Measurements from ENCODE around the gene ANTXR2.

ANTXR2 gene

DNA sequence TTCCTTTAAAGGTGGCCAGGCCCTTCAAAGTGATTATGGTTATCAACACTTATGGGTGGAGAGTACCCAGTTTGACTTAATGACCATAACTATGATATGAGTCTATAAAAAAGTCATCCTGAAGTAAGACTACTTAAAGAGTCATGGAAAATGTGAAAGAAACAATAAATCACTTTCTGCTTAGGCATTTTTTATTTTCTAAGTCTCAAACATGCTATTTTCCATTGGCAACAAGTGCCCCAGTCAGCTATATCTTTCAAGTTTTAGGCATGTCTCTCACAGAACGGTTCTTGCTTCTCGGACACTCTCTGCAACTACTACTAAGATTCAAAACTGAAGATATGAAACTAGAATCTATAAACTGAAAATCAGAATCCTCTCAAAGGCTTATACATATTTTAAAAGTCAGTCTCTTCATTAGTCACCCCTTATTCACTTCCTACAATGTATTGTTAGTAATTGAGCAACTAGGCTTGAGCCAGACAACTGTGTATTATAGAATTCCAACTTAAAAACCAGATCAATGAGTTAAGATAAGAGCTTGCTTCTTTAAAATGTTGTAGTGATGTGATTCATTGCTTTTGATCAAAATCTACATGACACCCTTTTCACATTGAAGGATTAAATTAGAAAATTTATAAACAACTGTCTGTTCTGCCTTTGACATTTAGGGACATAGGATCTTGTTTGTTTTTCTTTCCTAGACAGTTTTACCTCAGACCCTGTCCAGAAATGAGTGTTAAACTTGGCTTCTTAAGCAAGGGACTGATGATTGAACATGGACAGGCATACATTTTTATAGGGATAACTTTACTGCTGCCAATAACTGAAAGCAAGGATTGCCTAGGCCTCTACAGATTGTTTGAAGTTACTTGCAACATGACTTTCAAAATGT lies 2.9 kb downstream of the ANTXR2 start:
- Histone ChIP-seq H3K36me3 (ENCODE audit: control insufficient read depth in 2 of 2, insufficient read depth in 2 of 2, low read length in 2 of 2) (peaks cover 8 to 26% of the 10 kb centered on the region in 2 donors), H3K9me3 (ENCODE audit: control insufficient read depth in 2 of 2, low read length in 2 of 2) (no peaks in the 10 kb centered on the region), H3K4me3 (ENCODE audit: low read length in 2 of 2) (peak overlapping the region; percentile 90), H3K27me3 (ENCODE audit: control insufficient read depth in 1 of 2, insufficient read depth in 2 of 2, low read length in 2 of 2) (no peaks in the 10 kb centered on the region), H3K4me1 (ENCODE audit: control insufficient read depth, insufficient read depth, low read length) (peaks cover 3% of the 10 kb centered on the region), H3K27ac (ENCODE audit: low read length) (no peak overlapping the region), H3K9ac (ENCODE audit: low read length in 2 of 2) (peak overlapping the region; percentile 37 to 78)

DNA sequence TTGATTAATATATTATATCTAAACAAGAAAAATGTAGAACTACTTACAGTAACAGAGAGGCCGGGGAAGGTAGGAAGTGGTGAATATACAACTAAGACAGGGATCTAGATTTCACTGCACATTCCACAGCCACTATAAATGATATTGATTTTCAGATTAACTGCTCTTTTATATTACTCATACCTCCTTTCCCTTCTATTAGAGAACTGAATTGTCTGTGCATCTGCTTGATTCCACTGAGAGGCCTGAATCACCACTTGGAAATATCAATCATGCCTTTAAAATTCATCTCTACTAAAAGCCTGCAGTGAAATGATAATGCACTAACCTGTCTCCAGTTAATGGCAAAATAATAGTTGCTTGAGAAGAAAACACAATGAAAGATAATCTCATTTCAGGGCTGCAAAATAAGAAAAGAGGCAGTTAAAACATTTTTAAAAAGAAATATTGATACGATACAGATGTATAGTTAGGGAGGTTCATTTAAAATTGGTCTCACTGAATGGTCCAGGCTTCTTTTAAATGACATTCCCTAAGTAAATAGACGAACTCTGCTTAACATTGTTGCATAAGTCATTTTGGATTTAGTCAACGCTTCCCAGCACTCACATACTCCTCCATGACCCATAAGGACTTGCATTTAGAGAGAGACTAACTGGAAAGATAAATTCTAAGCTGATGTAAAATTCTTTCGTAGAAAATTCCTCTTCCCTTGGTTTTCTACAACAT lies 3.8 kb downstream of the ANTXR2 start:
- no peak overlapping the region for H3K27ac ChIP-seq (ENCODE audit: low read length)
- peaks cover 8 to 33% of the 10 kb centered on the region in 2 donors for H3K36me3 ChIP-seq (ENCODE audit: control insufficient read depth in 2 of 2, insufficient read depth in 2 of 2, low read length in 2 of 2)
- peaks cover 3% of the 10 kb centered on the region for H3K4me1 ChIP-seq (ENCODE audit: control insufficient read depth, insufficient read depth, low read length)
- H3K4me3 ChIP-seq (ENCODE audit: low read length in 2 of 2), result peak overlapping the region; percentile 90
- no peak overlapping the region for H3K9ac ChIP-seq (ENCODE audit: low read length in 2 of 2)
- H3K9me3 ChIP-seq (ENCODE audit: control insufficient read depth in 2 of 2, low read length in 2 of 2), result no peaks in the 10 kb centered on the region
- no peaks in the 10 kb centered on the region for H3K27me3 ChIP-seq (ENCODE audit: control insufficient read depth in 1 of 2, insufficient read depth in 2 of 2, low read length in 2 of 2)

DNA sequence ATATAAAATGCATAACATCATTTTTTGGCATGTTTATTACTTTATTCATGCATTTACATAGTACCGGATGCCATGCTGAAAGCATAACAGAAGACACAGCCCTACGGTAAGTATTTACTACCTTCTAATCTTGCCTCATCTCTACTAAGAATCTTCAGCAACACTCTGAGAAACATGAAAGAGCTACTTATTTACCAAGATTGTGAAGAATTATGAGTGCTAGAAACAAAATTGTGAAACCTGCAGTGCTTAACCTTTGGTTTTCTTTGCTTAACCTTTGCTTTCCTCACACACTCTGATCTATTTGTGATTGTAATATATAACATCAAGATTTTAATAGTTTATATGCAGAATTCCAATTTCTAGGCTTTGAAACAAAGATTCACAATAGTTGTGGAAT lies 7.4 kb downstream of the ANTXR2 start:
- no peaks in the 10 kb centered on the region for H3K27me3 ChIP-seq (ENCODE audit: control insufficient read depth in 1 of 2, insufficient read depth in 2 of 2, low read length in 2 of 2)
- H3K9me3 ChIP-seq (ENCODE audit: control insufficient read depth in 2 of 2, low read length in 2 of 2), result no peaks in the 10 kb centered on the region
- H3K4me1 ChIP-seq (ENCODE audit: control insufficient read depth, insufficient read depth, low read length), result peaks cover 3% of the 10 kb centered on the region
- H3K27ac ChIP-seq (ENCODE audit: low read length), result no peak overlapping the region
- no peak overlapping the region for H3K9ac ChIP-seq (ENCODE audit: low read length in 2 of 2)
- H3K4me3 ChIP-seq (ENCODE audit: low read length in 2 of 2), result no peak overlapping the region
- H3K36me3 ChIP-seq (ENCODE audit: control insufficient read depth in 2 of 2, insufficient read depth in 2 of 2, low read length in 2 of 2), result peaks cover 16 to 49% of the 10 kb centered on the region in 2 donors

DNA sequence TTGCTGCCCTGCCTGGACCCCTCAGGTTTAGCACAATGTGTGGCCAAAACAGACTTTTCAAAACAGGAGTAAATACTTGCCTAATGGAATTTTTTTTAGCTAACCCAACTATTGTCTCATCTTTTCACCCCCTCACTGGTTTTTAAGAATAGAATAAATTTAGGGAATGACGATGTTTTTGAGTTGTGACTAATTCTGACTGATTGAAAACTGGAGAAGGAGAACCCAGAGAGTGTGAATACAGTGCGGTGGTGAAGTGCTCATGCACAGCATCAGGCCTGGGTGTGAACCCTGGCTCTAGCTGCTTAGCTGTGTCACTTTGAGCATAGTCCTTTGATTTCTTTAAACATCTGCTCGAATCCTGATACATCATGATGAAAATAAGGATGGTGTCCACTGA lies 10.5 kb downstream of the ANTXR2 start:
- H3K9me3 ChIP-seq (ENCODE audit: control insufficient read depth in 2 of 2, low read length in 2 of 2), result no peaks in the 10 kb centered on the region
- no peak overlapping the region for H3K9ac ChIP-seq (ENCODE audit: low read length in 2 of 2)
- peaks cover 15 to 41% of the 10 kb centered on the region in 2 donors for H3K36me3 ChIP-seq (ENCODE audit: control insufficient read depth in 2 of 2, insufficient read depth in 2 of 2, low read length in 2 of 2)
- peaks cover 8% of the 10 kb centered on the region for H3K4me1 ChIP-seq (ENCODE audit: control insufficient read depth, insufficient read depth, low read length)
- H3K27ac ChIP-seq (ENCODE audit: low read length), result no peak overlapping the region
- H3K27me3 ChIP-seq (ENCODE audit: control insufficient read depth in 1 of 2, insufficient read depth in 2 of 2, low read length in 2 of 2), result no peaks in the 10 kb centered on the region
- no peak overlapping the region for H3K4me3 ChIP-seq (ENCODE audit: low read length in 2 of 2)

DNA sequence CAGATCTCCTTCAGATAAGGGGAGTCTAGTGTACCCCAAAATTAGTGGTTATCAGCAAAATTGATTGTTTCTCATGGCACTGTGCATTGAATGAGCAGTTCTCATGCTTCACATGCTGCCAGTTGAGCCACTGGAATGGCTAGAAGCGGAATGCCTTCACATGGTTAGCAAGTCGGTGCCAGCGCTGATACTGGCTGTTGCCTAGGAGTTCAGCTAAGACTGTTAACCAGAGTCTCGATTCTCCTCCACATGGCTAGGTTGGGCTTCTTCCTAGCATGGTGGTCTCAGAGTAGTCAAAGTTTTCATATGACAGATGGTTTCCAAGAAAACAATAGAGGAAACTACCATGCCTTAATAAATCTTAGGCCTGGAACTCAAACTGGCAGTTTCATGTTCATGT lies 12.2 kb downstream of the ANTXR2 start:
- peaks cover 8 to 33% of the 10 kb centered on the region in 2 donors for H3K36me3 ChIP-seq (ENCODE audit: control insufficient read depth in 2 of 2, insufficient read depth in 2 of 2, low read length in 2 of 2)
- no peak overlapping the region for H3K27ac ChIP-seq (ENCODE audit: low read length)
- H3K4me3 ChIP-seq (ENCODE audit: low read length in 2 of 2), result no peak overlapping the region
- peaks cover 4% of the 10 kb centered on the region for H3K4me1 ChIP-seq (ENCODE audit: control insufficient read depth, insufficient read depth, low read length)
- H3K9ac ChIP-seq (ENCODE audit: low read length in 2 of 2), result no peak overlapping the region
- H3K27me3 ChIP-seq (ENCODE audit: control insufficient read depth in 1 of 2, insufficient read depth in 2 of 2, low read length in 2 of 2), result no peaks in the 10 kb centered on the region
- no peaks in the 10 kb centered on the region for H3K9me3 ChIP-seq (ENCODE audit: control insufficient read depth in 2 of 2, low read length in 2 of 2)

DNA sequence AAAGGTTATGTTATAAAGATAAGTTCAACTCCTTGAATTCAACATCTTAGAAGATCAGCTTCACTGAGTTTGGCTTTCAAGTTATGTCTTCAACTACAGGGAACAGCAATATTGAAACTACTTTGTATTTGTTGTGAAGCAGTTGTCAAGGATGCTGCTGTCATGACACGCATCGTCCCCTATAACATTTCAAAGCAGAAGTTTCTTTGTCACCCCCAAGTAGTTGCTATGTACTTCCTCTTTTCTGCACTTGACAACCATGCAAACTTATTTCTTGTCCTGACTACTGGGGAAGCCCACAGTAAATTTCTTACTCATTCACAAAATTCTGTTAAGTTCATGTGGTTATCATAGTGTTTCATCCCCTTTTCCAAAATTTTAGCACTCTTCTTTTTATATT lies 14.3 kb downstream of the ANTXR2 start:
- no peak overlapping the region for H3K27ac ChIP-seq (ENCODE audit: low read length)
- peak overlapping the region in 1 of 2 donors; percentile 36 for H3K4me3 ChIP-seq (ENCODE audit: low read length in 2 of 2)
- H3K4me1 ChIP-seq (ENCODE audit: control insufficient read depth, insufficient read depth, low read length), result peaks cover 4% of the 10 kb centered on the region
- H3K27me3 ChIP-seq (ENCODE audit: control insufficient read depth in 1 of 2, insufficient read depth in 2 of 2, low read length in 2 of 2), result no peaks in the 10 kb centered on the region
- no peak overlapping the region for H3K9ac ChIP-seq (ENCODE audit: low read length in 2 of 2)
- peaks cover 8 to 23% of the 10 kb centered on the region in 2 donors for H3K36me3 ChIP-seq (ENCODE audit: control insufficient read depth in 2 of 2, insufficient read depth in 2 of 2, low read length in 2 of 2)
- H3K9me3 ChIP-seq (ENCODE audit: control insufficient read depth in 2 of 2, low read length in 2 of 2), result no peaks in the 10 kb centered on the region

DNA sequence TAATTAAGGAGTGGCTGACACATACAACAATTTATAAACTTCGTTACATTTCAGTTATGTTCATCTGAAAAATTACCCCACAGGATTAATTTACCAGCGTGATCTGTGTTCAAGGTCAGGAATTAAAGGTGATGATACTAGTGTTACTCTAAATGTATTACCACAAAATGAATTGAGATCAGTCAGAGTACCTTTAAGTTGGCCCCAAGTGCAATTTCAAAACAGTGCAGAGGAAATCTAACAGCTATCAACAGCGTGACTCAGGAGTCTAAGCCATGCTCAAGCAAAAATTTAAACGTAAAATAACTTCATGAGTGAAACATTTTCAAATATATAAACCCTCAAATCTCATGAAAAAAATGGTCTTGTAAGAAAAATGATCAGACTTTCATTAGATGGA lies 18.7 kb downstream of the ANTXR2 start:
- H3K4me1 ChIP-seq (ENCODE audit: control insufficient read depth, insufficient read depth, low read length), result peaks cover 6% of the 10 kb centered on the region

DNA sequence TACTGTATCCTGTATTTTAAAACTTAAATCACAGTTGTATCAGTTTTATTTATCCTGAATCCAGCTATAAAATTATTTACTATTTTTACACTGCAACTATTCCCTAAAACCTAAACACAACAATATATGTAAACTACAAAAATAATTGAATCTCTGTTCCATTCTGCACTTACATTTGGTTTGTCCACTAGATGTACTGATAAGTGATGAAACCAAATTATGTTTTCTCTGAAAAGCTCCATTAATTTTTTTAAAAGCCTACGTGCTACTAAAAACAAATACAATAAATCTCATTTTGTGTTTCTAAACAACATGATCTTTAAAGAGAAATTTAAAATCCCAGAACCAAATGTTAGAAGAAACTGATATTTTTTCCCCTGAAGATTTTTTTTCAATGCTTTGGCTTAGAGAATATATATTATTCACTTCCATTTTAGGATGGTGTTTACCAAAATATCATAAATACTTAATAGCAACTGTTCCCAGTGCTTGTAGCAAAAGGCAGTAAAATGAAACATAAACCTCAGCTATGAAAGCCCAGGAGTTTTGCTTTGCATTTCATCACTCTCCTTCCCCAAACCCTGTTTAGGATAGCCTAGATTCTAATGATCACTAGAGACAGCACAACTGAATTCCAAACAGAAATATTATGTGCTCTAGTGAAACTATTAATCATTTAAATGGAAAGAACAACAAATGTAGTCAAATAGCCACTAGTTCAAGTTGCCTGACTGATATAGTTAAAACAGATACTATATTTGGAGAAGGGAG lies 19.7 kb downstream of the ANTXR2 start:
- Histone ChIP-seq H3K9me3 (ENCODE audit: control insufficient read depth in 2 of 2, low read length in 2 of 2) (no peaks in the 10 kb centered on the region), H3K36me3 (ENCODE audit: control insufficient read depth in 2 of 2, insufficient read depth in 2 of 2, low read length in 2 of 2) (peaks cover 5 to 16% of the 10 kb centered on the region in 2 donors), H3K9ac (ENCODE audit: low read length in 2 of 2) (no peak overlapping the region), H3K27ac (ENCODE audit: low read length) (no peak overlapping the region), H3K27me3 (ENCODE audit: control insufficient read depth in 1 of 2, insufficient read depth in 2 of 2, low read length in 2 of 2) (no peaks in the 10 kb centered on the region), H3K4me1 (ENCODE audit: control insufficient read depth, insufficient read depth, low read length) (peaks cover 4% of the 10 kb centered on the region), H3K4me3 (ENCODE audit: low read length in 2 of 2) (no peak overlapping the region)

More for the DNA sequence above, 18.7 kb downstream of the ANTXR2 start:
- Histone ChIP-seq H3K27ac (ENCODE audit: low read length) (no peak overlapping the region), H3K9ac (ENCODE audit: low read length in 2 of 2) (no peak overlapping the region), H3K27me3 (ENCODE audit: control insufficient read depth in 1 of 2, insufficient read depth in 2 of 2, low read length in 2 of 2) (no peaks in the 10 kb centered on the region), H3K4me3 (ENCODE audit: low read length in 2 of 2) (no peak overlapping the region), H3K36me3 (ENCODE audit: control insufficient read depth in 2 of 2, insufficient read depth in 2 of 2, low read length in 2 of 2) (peaks cover 5 to 16% of the 10 kb centered on the region in 2 donors), H3K9me3 (ENCODE audit: control insufficient read depth in 2 of 2, low read length in 2 of 2) (no peaks in the 10 kb centered on the region)

DNA sequence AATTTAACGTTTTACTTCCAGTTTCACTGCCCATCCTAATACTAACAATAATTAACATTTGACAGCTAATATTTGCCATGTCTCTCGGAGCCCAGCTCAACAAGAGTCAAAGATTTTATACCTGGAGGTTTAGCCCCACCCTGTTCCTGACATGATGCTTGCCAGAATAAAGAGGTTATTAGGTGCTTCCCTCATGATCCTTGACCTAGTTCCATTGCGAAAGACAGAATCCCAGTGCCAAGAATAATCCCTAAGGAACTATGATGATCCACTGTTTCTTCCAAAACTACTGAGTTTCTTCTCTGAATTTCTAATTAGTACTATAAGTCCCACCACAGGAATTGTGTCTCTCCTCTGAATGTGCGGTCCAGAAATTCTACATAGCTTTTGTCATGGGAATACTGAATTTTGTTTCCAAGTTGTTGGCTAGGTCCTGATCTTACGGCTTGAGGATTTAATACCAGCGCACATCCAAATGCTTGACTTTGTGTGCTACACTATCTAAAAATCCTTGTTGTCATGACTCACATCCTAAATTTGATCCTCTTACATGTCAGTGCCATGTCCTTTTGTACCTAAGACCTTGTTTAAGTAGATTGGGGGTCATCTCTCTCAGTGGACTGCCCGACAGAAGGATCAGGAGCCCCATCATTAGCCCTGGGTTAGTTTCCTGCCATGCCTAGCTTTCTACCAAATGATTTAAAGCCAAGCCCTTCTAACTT lies 23.1 kb downstream of the ANTXR2 start:
- H3K36me3 ChIP-seq (ENCODE audit: control insufficient read depth in 2 of 2, insufficient read depth in 2 of 2, low read length in 2 of 2), result peaks cover 10 to 16% of the 10 kb centered on the region in 2 donors
- no peaks in the 10 kb centered on the region for H3K9me3 ChIP-seq (ENCODE audit: control insufficient read depth in 2 of 2, low read length in 2 of 2)
- H3K4me1 ChIP-seq (ENCODE audit: control insufficient read depth, insufficient read depth, low read length), result peaks cover 11% of the 10 kb centered on the region
- H3K9ac ChIP-seq (ENCODE audit: low read length in 2 of 2), result no peak overlapping the region
- peak overlapping the region; percentile 4 for H3K27ac ChIP-seq (ENCODE audit: low read length)
- no peak overlapping the region for H3K4me3 ChIP-seq (ENCODE audit: low read length in 2 of 2)
- H3K27me3 ChIP-seq (ENCODE audit: control insufficient read depth in 1 of 2, insufficient read depth in 2 of 2, low read length in 2 of 2), result no peaks in the 10 kb centered on the region

DNA sequence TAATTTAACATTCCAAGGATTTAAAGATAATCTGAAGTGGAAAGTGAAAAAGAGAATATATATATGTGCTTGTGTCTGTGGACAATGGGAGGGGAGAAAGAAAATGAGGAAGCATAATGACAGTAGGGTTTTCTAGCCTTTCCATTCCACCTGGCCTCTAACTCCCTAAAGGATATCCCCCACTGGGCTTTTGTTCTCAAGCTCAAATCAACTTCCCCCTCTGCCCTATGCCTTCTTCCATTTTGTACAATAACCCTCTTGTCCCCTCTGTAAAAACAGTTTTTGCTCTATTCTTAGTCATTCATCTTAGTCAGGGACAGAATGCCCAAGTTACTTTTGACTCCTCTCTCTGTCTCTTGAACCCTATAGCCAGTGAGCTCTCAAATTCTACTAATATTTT lies 23.6 kb downstream of the ANTXR2 start:
- peaks cover 11% of the 10 kb centered on the region for H3K4me1 ChIP-seq (ENCODE audit: control insufficient read depth, insufficient read depth, low read length)
- H3K4me3 ChIP-seq (ENCODE audit: low read length in 2 of 2), result no peak overlapping the region
- H3K36me3 ChIP-seq (ENCODE audit: control insufficient read depth in 2 of 2, insufficient read depth in 2 of 2, low read length in 2 of 2), result peaks cover 10 to 15% of the 10 kb centered on the region in 2 donors
- H3K9me3 ChIP-seq (ENCODE audit: control insufficient read depth in 2 of 2, low read length in 2 of 2), result no peaks in the 10 kb centered on the region
- no peaks in the 10 kb centered on the region for H3K27me3 ChIP-seq (ENCODE audit: control insufficient read depth in 1 of 2, insufficient read depth in 2 of 2, low read length in 2 of 2)
- peak overlapping the region; percentile 4 for H3K27ac ChIP-seq (ENCODE audit: low read length)
- no peak overlapping the region for H3K9ac ChIP-seq (ENCODE audit: low read length in 2 of 2)

Measured in stomach smooth muscle (tissue), 2 donors.